8988T (cell line): Measurements from ENCODE around the gene CFAP46.
"Not testable (repeated sequence)": the region's sequence is repeated elsewhere in the genome, so short reads cannot be mapped to it uniquely, and the experiment has no call there.

Experiments used
- DNase-seq: peaks from one replicate; pipeline ENCODE4 v3.0.0; 2011

Gene CFAP46

DNA sequence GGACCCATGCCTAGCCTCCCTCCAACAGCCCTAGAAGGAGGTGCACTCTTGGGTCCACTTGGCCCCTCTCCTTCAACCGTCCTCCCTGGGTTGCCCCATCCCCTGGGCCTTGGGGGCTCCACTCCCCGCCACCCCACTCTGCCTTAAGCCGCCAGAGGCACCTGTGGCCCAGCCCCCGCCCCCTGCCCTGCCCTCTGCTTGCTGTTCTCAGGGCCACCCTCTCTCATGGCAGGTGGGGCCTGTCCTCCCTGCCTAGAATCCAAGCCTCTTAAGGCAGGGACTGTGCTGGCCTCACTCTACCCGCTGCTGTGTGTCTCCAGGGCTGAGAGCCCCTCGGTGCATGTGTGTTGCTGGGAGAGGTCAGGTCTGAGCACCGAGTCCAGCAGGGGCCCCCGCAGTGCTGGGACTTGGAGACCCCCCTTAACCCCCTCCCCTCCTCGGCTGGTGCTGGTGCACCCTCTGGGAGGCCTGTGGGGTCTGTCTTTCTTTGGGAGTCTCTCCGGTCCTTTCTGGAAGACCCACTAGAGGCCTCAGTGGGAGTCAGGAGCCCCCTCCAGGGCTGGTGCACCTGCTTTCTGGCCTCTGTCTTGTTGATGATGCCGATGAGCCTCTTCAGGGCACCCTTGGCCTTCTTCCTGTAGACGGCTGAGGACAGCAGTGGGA, 43.8 kb downstream of the CFAP46 start:
- DNase-seq = no peak

DNA sequence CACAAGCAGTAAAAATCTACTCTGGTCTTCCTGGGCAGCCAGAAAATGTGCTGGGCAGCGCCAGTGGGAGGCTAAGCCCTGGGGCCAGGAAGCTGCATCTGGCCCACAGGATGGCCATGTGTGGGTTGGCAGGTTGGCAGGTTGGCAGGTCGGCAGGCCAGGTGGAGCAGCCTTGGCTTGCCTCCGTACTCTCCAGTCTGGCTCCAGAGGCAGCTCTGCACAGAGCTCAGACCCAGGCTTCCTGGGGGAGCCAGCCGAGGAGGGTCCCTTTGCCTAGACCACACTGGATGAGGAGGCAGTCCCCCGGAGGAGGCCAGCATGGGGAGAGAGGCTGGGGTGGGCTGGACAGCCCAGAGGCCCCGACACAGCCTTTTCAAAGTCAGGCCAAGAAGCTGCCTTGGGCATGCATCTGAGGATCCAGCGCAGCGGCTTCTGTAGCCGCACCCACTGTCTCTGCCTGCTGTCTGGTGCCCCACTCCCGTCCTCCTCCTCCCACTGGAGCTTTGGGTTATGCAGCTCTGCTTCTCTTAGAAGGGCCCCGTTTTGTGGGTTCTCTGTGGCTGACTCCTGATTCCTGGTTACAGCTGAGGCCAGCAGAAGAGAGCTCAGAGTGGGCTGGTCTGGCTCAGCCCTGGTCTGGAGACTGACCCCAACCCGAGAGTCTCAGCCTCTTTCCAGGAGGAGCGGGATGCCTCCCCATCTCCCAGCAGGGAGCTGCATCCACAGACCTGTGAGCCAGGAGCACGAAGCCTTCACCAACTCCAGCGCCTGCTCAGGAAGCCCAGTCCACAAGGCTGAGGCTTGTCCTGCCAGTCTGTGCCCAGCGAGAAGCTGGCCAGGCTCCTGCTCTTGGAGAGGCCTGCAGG, 44.6 kb downstream of the CFAP46 start:
- DNase-seq = no peak

DNA sequence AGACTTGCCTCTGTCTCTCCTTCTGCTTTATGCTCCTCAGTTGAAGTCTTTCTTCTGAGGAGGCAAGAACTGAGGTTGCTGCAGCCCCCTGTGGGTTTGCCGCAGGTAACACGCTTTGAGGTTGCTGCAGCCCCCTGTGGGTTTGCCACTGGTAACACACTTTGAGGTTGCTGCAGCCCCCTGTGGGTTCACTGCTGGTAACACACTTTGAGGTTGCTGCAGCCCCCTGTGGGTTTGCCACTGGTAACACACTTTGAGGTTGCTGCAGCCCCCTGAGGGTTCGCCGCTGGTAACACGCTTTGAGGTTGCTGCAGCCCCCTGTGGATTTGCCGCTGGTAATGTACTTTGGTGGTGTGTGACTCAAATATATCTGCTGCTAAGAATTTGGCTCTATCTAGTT, 48.6 kb downstream of the CFAP46 start:
- DNase-seq = not testable (repeated sequence)

DNA sequence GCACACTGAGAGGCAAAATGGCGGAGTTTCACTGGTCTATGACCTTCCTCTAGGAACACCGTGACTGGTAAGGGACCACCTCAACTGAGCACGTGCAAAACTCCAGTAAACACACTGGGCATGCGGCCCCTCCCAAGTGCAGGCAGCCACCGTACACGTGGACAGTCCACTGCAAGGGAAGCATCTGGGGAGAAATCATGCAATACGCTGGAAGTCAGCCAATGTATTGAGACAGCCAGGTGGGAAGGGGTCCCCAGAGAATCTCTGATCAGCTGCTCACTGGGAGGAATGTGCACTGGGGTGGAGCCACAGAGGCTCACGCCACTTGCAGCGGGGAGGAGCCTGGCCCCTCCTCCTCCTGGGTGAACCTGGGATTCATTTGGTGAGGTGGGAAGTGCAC, 49.3 kb downstream of the CFAP46 start:
- DNase-seq = no peak

DNA sequence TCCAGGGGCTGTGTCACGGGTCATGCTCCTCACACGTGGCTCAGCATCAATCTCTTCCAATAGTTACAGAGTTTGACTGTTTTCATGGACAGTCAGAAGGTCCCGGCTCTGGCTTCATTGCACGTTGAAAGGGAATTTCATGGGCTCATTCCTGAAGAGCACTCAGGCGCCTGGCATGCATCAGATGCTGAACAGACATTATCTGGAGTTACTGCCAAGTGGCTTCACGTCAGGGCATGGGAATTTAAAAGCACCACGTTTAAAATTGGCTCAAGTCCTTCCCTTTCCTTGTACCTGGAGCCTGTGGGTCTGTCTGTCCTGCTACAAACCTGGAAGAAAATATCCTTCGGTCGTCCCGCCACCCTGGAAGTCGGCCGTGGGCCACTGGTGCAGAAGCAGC, 50.4 kb downstream of the CFAP46 start:
- DNase-seq = no peak

DNA sequence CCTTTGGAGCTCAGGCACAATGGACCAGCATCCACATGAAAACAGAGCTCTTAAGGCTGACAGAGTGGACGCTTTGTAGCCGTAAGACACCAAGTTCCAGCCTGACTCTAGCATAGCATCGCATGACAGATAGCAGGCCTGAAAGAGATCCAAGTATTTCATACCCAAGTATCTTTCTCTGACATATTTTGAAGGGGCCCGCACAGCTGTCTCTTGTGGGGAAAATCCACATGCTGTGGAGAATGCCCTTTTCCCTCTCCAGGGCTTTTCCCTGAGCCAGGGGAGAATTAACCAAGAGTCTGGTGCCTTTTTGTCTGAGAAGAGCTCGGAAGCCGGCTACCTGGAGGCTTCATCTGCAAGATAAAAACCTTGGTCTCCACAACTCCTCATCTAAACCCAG, 51.0 kb downstream of the CFAP46 start:
- no peak for DNase-seq

DNA sequence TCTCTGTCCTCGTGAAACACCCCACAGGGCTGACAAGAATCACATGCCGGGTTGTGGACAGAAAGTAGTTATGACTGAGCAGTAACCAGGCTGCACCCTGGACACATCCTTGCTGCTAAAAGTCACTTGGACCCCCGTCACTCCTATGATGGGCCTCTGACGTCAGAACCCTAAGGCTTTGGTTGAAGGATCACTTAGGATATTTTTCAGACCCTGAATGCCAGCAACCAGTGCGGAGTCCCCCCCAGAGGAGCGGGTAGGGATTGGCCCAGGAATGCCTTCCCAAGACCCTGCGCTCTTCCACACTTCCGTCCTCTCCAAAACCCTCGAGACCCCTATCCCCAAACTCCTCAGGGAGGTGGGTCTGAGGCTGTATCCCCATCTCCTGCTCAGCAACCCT, 52.1 kb downstream of the CFAP46 start:
- no peak for DNase-seq

DNA sequence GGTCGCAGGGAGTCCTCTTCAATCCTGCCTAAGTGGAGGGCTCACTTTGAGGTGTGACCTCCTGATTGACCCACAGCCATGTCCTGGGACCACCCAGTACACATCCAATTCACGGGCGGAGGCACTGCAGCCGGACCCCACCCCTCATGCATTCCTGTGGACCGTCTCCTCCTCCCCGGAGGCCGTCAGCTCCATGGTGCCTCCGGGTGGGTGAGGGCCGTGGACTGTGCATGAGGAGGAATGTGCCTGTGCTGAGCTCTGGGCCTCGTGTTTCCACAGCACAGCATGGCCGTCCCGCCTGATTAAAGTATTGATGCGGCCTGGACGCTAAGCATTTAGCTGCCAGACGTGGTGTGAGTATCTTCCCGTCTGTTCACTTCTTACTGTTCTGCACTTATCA, 52.8 kb downstream of the CFAP46 start:
- no peak for DNase-seq

DNA sequence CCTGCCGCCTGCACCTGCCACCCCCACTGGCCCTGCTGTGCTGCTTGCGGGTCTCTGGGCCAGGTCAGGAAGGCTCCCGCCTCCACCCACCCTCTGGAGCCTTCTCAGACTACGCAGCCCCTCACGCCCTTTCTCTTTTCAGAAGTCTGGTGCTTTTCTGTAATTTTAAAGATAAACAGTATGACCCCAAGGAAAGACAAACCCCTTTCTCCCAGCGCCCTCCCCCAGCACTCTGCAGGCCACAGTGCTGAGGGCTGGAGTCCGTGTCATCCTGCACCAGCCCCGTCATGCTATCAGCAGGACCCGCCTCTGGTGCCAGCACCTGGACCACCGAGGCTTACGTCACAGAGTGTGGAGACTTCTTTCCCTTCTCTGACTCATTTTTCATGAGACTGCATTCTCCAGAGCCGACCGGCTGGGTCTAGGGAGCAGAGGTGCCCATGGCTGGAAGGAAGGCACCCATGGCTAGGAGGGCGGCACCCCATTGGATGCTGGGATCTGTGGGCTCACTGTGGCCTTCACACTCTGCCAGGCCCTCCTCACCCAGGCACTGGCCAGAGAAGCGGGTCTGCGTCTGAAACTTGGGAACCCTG, 53.4 kb downstream of the CFAP46 start:
- DNase-seq = no peak

DNA sequence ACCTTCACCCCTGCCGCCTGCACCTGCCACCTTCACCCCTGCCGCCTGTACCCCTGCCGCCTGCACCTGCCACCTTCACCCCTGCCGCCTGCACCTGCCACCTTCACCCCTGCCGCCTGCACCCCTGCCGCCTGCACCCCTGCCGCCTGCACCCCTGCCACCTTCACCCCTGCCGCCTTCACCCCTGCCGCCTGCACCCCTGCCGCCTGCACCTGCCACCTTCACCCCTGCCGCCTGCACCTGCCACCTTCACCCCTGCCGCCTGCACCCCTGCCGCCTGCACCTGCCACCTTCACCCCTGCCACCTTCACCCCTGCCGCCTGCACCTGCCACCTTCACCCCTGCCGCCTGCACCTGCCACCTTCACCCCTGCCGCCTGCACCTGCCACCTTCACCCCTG, 53.9 kb downstream of the CFAP46 start:
- DNase-seq = not testable (repeated sequence)

DNA sequence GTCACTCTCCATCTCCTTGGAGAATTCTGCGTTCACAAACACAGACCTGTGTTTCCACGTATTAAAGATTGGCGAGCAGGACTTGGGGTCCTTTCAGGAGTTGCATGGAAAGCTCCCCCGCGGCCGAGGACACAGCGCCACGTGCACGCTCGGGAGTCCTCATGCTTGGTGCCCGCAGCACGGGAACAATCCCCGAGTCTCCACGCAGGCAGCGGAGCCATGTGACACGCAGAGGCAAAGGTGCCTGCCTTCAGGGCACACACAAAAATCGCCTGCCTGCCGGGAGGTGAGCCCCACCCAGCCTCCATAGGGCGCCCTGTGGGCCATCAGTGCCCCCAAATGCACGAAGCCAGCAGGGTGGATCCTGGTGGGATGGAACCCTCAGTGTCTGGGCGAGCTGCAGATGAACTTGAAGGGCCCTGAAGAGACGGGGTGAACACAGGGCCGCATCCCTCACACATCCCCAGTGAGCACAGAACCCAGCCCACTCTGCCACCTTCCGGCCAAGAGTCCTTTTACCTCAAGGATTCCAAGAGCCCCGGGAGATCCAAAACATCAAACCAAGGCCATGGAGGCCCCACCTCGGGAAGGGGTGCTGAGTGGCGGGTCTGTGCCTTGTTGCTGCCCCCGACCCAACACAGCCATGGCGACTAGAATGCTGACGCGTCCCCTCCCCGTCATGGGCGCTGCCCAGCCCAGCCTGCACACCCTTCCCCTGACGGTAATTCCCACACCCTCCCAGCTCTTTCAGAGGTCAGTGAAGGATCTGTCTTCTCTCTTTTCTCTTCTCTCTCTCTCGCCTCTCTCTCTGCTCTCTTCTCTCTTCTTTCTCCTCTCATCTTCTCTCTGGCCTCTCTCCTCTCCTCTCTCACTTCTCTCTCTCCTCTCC, 55.9 kb downstream of the CFAP46 start:
- no peak for DNase-seq

DNA sequence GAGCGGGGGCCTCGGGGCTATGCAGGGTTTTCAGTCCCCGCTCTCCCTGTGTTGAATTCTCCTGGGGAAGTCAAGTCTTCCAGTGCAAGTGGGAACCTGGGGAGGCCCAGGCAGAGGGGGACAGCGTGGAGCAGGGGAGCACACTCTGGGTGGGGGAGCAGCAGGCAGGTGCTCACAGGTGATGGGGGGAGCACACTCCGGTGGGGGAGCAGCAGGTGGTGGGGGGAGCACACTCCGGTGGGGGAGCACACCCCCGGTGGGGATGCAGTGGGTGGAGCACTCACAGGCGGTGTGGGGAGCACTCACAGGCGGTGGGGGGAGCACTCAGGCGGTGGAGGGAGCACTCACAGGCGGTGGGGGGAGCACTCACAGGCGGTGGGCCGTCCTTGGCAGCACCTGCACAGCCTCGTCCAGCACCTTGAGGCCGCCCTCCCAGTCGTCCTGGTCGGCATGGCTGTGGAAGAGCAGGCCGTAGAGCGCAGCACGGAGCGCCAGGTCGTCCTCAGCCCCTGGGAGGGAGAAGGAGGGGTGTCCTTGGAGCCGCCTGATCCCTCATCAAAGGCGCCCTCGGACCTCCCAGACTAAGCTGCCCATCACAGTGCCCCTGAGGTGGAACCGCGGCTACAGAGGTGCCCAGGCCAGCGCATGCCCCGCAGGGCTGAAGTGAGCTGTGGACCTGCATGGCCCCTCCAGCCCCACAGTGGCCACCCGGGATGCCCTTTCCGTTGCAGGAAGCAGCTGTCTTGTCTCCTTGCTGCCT, 56.7 kb downstream of the CFAP46 start:
- DNase-seq = no peak

DNA sequence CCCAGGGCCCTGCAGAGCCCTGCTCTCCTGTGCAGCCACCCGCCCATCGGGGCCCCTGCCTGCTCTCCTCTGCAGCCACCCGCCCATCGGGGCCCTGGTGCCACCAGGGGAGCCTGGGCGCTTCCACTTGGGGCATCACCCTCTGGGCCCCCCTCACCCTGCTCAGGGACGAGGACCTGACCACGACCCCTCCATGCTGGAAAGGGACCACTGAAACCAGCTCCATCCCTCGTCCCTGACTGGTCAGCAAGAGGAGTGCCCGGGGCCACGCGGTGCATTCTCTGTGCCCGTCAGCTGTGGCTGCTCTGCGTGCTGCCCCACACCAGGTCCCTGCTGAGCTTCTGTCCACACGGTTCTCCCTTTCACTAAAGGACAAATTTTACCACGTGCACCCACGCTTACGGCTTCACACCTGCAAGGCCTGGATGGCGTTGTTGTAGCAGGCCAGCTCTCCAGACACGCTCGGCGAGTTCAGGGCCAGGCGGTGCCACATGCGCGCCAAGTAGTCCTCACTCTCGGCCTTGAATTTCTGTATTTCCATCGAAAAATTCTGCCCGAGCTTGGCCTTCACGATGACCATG, 57.6 kb downstream of the CFAP46 start:
- no peak for DNase-seq

DNA sequence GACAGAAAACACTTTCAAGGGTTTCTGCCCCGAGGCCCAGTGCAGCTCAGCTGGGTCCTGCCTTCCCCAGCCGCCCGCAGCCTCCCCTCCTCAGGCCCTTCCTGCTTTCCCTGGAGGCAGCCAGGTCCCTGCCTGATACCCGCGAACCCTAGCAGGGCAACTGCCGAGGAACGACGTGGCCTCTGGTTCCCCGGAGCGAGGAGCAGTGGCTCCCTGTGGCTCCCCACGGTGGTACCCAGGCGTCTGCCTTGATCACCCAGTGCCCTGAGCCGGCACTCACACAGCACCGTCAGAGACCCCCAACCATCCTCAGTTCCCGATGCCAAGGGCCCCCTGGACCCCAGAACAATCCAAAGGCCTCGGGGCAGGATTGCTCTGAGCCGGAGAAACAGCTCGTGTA, 58.3 kb downstream of the CFAP46 start:
- no peak for DNase-seq

DNA sequence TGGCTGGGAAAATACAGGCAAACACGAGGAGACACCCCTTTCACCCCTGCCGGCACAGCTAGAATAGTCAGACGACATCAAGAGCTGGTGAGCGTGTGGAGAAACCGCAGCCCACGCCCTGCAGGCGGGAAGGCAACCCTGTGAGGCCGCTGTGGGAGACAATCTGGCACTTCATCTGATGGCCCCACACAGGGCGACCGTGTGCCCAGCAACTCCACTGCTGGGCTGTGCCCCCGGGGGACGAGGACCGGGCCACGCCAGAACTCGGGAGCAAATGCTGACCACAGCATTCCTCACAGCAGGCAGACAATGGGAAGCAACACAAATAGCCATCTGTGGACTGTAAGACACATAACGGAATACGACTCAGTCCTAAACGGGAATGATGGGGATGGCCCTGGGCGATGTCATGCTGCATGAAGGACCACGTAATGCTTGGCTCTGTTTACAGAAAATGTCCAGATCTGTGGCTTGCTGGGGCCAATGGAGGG, 58.9 kb downstream of the CFAP46 start:
- DNase-seq = no peak

DNA sequence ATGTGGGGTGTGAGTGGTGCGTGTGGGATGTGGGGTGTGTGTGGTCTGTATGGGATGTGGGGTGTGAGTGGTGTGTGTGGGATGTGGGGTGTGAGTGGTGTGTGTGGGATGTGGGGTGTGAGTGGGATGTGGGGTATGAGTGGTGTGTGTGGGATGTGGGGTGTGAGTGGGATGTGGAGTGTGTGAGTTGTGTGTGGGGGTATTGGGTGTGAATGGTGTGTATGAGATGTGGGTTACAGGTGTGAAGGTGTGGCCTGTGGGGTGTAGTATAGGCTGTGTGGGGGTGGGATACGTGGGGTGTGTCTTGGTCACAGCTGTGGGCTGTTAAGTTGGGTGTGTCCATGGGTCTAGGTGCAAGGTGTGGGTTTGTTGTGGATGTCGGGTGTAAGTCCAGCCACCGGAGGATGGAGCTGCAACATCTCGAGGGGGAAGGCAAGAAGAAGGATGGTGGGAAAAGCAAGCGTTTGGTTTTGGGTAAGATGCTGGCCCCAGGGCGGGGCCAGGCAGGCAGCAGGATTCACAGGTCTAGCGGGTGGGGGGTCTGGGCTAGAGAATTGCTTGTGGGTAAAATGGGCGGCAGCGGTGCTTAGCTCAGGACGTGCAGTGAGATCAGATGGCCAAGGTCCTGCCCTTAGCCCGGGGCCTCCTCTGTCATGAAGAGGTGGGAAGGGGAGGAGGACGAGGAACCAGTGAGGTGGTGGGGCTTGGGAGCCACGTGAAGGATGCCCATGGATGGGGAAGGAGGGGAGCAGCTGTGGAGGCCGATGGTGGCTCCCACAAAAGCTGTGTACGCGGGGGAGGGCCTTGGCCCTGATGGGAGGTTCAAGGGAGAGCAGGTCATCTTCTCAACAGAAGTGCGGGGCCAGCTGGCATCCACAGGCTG, 60.1 kb downstream of the CFAP46 start:
- no peak for DNase-seq

DNA sequence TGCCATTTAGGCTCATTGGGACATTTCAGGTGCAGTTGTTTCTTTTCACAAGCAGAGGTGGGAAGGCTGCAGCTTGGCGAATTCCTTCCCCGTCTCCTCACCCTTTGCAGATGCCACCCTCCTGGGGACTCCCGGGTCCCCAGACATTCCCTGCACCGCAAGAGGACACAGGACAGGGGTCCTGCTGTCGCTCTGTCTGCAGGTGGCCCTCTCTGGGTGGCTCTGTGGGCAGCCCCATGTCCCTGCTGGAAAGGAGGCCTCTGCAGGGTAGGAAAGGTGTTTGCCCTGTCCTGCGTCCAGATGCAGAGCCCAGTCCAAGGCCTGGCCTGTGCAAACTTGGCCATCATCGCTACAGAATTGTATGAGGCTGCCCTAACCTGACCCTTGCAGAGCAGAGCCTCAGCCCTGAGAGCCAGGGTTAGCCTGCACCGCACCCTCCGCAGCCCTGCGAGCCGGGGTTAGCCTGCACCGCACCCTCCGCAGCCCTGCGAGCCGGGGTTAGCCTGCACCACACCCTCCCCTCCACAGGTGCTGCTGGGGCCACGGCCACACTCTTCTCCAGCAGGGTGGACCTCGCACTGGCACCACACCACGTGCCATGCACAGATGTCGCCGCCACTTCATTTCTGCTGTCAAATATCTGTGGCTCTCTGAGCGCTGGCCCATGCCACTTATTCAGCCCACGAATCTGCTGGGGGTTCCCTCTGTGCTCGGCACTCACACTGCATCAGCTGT, 61.0 kb downstream of the CFAP46 start:
- DNase-seq = no peak

DNA sequence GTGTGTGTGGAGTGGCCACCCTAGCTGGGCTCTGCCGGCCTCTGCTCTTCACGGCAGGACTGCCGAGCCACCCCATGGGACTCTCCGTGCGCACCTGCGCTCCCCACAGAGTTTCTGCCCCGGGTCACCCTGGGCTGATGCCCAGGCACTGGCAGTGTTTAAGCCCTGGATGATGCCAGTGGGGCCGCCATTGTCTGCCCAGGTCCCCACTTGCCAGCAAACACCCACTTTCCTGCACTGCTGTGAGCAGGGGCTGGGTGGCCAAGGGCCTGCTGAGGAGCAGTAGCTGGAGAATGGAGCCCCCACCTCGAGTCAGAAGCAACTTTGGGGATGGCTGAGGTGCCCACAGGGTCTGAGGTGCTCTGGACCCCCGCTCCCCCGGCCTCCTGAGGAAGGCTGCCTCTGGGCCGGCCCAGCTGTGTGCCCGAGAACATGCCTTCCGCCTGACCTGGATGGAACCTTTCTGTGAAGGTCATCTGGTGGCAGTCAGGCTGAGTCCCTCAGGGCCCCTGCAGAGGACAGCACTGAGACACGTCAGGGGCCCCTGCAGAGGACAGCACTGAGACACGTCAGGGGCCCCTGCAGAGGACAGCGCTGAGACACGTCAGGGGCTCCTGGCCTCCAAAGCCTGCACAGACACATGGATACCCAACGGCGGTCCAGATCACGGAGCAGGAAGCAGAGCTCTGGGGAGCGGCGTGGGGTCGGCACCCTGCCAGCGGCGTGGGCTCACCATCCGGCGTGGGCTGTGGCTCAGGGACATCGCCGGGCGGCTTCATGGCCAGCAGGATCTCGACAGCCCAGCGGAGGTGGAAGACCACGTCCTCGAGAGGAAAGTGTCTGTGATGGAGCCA, 62.0 kb downstream of the CFAP46 start:
- DNase-seq = no peak
